ENCODE measurements around the gene RAP2B.

DNA sequence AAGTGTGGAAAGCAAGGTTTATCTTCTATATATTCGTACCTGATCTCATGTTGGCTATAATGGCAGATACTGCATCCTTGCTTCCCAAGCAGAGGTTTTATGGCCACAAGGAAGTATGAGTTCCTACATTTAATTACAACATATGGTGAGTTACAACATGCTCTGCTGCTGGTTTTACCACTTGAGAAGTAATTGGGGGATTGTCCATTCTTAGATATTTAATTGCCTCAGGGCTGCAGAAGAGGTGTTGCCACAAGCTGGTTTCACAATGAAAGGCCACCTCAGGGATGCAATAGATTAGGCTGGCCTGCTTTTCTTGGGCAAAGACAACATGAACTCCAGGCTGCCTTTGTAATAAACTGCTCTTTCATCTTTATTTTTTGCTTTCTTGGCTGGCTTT, 48.6 kb downstream of the RAP2B start:
- TF ChIP-seq SIN3A (IDR thresholded peaks at IDR 0.05; ENCODE audit: borderline replicate concordance, low read depth, low read length) (no peak), CTCF (IDR thresholded peaks at IDR 0.05) (no peak), FOXM1 (IDR thresholded peaks at IDR 0.05; ENCODE audit: low read depth) (no peak), TAF1 (IDR thresholded peaks at IDR 0.05; ENCODE audit: borderline replicate concordance, low read depth, low read length) (no peak), RCOR1 (IDR thresholded peaks at IDR 0.05; ENCODE audit: low read length) (no peak), RFX5 (IDR thresholded peaks at IDR 0.05; ENCODE audit: low read length) (no peak), POLR2AphosphoS5 (IDR thresholded peaks at IDR 0.05; ENCODE audit: low read depth, low read length) (no peak), PBX3 (IDR thresholded peaks at IDR 0.05) (no peak), YY1 (IDR thresholded peaks at IDR 0.05; ENCODE audit: low read depth) (no peak)
- TF ChIP-seq, protein P1, sequence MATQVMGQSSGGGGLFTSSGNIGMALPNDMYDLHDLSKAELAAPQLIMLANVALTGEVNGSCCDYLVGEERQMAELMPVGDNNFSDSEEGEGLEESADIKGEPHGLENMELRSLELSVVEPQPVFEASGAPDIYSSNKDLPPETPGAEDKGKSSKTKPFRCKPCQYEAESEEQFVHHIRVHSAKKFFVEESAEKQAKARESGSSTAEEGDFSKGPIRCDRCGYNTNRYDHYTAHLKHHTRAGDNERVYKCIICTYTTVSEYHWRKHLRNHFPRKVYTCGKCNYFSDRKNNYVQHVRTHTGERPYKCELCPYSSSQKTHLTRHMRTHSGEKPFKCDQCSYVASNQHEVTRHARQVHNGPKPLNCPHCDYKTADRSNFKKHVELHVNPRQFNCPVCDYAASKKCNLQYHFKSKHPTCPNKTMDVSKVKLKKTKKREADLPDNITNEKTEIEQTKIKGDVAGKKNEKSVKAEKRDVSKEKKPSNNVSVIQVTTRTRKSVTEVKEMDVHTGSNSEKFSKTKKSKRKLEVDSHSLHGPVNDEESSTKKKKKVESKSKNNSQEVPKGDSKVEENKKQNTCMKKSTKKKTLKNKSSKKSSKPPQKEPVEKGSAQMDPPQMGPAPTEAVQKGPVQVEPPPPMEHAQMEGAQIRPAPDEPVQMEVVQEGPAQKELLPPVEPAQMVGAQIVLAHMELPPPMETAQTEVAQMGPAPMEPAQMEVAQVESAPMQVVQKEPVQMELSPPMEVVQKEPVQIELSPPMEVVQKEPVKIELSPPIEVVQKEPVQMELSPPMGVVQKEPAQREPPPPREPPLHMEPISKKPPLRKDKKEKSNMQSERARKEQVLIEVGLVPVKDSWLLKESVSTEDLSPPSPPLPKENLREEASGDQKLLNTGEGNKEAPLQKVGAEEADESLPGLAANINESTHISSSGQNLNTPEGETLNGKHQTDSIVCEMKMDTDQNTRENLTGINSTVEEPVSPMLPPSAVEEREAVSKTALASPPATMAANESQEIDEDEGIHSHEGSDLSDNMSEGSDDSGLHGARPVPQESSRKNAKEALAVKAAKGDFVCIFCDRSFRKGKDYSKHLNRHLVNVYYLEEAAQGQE (IDR thresholded peaks at IDR 0.05; ENCODE audit: low read depth, low read length), result no peak

Data from SK-N-SH (cell line).